B cell (primary cell): ENCODE measurements around the gene EVC. TPM values are rescaled to one million over a fixed set of nuclear protein-coding genes. Genes with fewer than 3 reads are reported as not detected.

ENCODE experiments used
- ATAC-seq: fragments of 200-7000 bp; cut with Tn5 transposase; one replicate; pipeline ENCODE4 v1.10.0; 2021; ENCODE audit warnings: low read depth, mild to moderate bottlenecking, moderate number of reproducible peaks, moderate library complexity
- CTCF ChIA-PET: fragments of 350-600 bp; sonication (Branson Sonifier 250); formaldehyde crosslinking; loops from one replicate; lab custom pipeline; 2021; ENCODE audit warnings: antibody characterized with exemption, inconsistent platforms; lab: Charles Lee
- POLR2A ChIA-PET: fragments of 350-600 bp; sonication (Branson Sonifier 250); formaldehyde crosslinking; loops from one replicate; lab custom pipeline; 2021; ENCODE audit warnings: antibody characterized with exemption; lab: Charles Lee
- DNase-seq: peaks from one replicate; pipeline ENCODE4 v3.0.0; 2013
- H2AFZ ChIP-seq: 2 replicates; pipeline ENCODE4 v1.6.1; 2012; ENCODE audit warnings: mild to moderate bottlenecking, low read depth, low read length; ENCODE audit not compliant: insufficient read depth, poor library complexity, severe bottlenecking
- H3K27ac ChIP-seq, 2 donors: 1 replicate in 1 of 2; 2 replicates in 1 of 2; pipeline ENCODE4 v1.5.1; 2012 to 2013; ENCODE audit warnings: low read length in 2 of 2, mild to moderate bottlenecking in 2 of 2, moderate library complexity in 1 of 2
- H3K27me3 ChIP-seq, 4 experiments: fragments of 200-600 bp in 1 of 4; sonication (generic) in 1 of 4; replicated peaks in 1 of 4; 1 replicate in 2 of 4; 2 replicates in 2 of 4; pipeline versions ENCODE4 v1.6.1 to v1.7.0; 2013 to 2016; ENCODE audit warnings: low read length in 3 of 4, mild to moderate bottlenecking in 2 of 4, mixed read lengths in 1 of 4, moderate library complexity in 1 of 4; ENCODE audit not compliant: insufficient read depth in 4 of 4, control insufficient read depth in 3 of 4; ENCODE audit errors: control extremely low read depth in 1 of 4
- H3K36me3 ChIP-seq, 2 experiments: replicated peaks in 1 of 2; 1 replicate in 1 of 2; 2 replicates in 1 of 2; pipeline versions ENCODE4 v1.6.1 to v1.7.1; 2013; ENCODE audit warnings: low read length in 1 of 2; ENCODE audit not compliant: insufficient read depth in 2 of 2, control insufficient read depth in 1 of 2; ENCODE audit errors: control extremely low read depth in 1 of 2, extremely low read depth in 1 of 2
- H3K4me1 ChIP-seq, 2 donors: fragments of 200-600 bp in 1 of 2; sonication (generic) in 1 of 2; 1 replicate in 1 of 2; 2 replicates in 1 of 2; pipeline versions ENCODE4 v1.5.1 to v1.6.1; 2013 to 2017; ENCODE audit warnings: low read length in 2 of 2; ENCODE audit not compliant: control insufficient read depth in 2 of 2, insufficient read depth in 2 of 2
- H3K4me2 ChIP-seq: replicated peaks from 2 replicates; pipeline ENCODE3; 2012; ENCODE audit warnings: mild to moderate bottlenecking, low read depth, low read length; ENCODE audit not compliant: poor library complexity, severe bottlenecking
- H3K4me3 ChIP-seq, 5 experiments: fragments of 200-600 bp in 1 of 5; sonication (generic) in 1 of 5; 1 replicate in 3 of 5; 2 replicates in 2 of 5; pipeline versions ENCODE4 v1.5.1 to v1.7.0; 2011 to 2016; ENCODE audit warnings: low read length in 4 of 5, mild to moderate bottlenecking in 4 of 5, low read depth in 2 of 5, control low read depth in 1 of 5, moderate library complexity in 1 of 5; ENCODE audit not compliant: insufficient read depth in 1 of 5; ENCODE audit errors: control extremely low read depth in 1 of 5, extremely low read depth in 1 of 5
- H3K79me2 ChIP-seq: fragments of 200-600 bp; sonication (generic); one replicate; pipeline ENCODE4 v1.6.0; 2016; ENCODE audit warnings: low read length; ENCODE audit not compliant: control insufficient read depth, insufficient read depth
- H3K9ac ChIP-seq: fragments of 200-600 bp; sonication (generic); 2 replicates; pipeline ENCODE4 v1.6.1; 2017; ENCODE audit warnings: mild to moderate bottlenecking, low read length, moderate library complexity
- H3K9me3 ChIP-seq, 3 donors: one replicate each; pipeline versions ENCODE4 v1.6.1 to v1.7.1; 2013; ENCODE audit warnings: low read length in 2 of 3; ENCODE audit not compliant: control insufficient read depth in 2 of 3, insufficient read depth in 1 of 3; ENCODE audit errors: control extremely low read depth in 1 of 3
- H4K20me1 ChIP-seq: 2 replicates; pipeline ENCODE4 v1.6.0; 2012; ENCODE audit warnings: mild to moderate bottlenecking, low read length; ENCODE audit not compliant: insufficient read depth, control insufficient read depth, poor library complexity, severe bottlenecking
- H3K27ac Mint-ChIP-seq: one replicate; pipeline ENCODE4 v1.8.0; 2021; ENCODE audit warnings: mixed read lengths
- H3K27me3 Mint-ChIP-seq: one replicate; pipeline ENCODE4 v1.8.0; 2021; ENCODE audit warnings: mixed read lengths
- H3K4me1 Mint-ChIP-seq: one replicate; pipeline ENCODE4 v1.8.0; 2021; ENCODE audit warnings: mixed read lengths
- H3K4me3 Mint-ChIP-seq: one replicate; pipeline ENCODE4 v1.8.0; 2021; ENCODE audit warnings: mixed read lengths
- H3K9me3 Mint-ChIP-seq: one replicate; pipeline ENCODE4 v1.8.0; 2022; ENCODE audit warnings: mixed read lengths; ENCODE audit not compliant: insufficient read depth
- EZH2 ChIP-seq: IDR thresholded peaks from 2 replicates; pipeline ENCODE4 v1.6.1; 2012; ENCODE audit warnings: borderline replicate concordance, low read depth, mild to moderate bottlenecking, moderate library complexity, low read length; ENCODE audit not compliant: insufficient read depth, poor library complexity, severe bottlenecking
- WGBS: methylation state at CpG from one replicate; pipeline ENCODE4 v1.1.5; 2013; ENCODE audit warnings: missing lambda C conversion rate; ENCODE audit not compliant: insufficient coverage; 5-methylcytosine and 5-hydroxymethylcytosine counted together
- intact Hi-C: fragments of 100-400 bp; cut with micrococcal nuclease; formaldehyde crosslinking; loops from one replicate; pipeline ENCODE4 v1.10.0; 2022
- polyA plus RNA-seq: library from polyadenylated mRNA; depleted of rRNA; stranded (reverse); fragments of >200 nt; gene quantifications from 2 replicates; pipeline ENCODE4 v1.2.3, GENCODE V29; 2012
- total RNA-seq, 2 donors: library from RNA; stranded (reverse); fragments of 120-200 nt in 1 of 2; gene quantifications; 1 replicate in 1 of 2; 2 replicates in 1 of 2; pipeline versions ENCODE4 v1.2.3 to v1.2.4, GENCODE V29; 2013 to 2022
- TF ChIP-seq, protein P1 (sequence below): fragments of 200-600 bp; IDR thresholded peaks from one replicate; pipeline ENCODE4 v1.8.0; 2022; ENCODE audit warnings: antibody characterized with exemption, mild to moderate bottlenecking

The EVC gene
- total and polyA plus RNA-seq, 2 donors (not counting 1 experiment from before 2014, with no cell fraction given): 1.5 TPM; not detected in 1

DNA sequence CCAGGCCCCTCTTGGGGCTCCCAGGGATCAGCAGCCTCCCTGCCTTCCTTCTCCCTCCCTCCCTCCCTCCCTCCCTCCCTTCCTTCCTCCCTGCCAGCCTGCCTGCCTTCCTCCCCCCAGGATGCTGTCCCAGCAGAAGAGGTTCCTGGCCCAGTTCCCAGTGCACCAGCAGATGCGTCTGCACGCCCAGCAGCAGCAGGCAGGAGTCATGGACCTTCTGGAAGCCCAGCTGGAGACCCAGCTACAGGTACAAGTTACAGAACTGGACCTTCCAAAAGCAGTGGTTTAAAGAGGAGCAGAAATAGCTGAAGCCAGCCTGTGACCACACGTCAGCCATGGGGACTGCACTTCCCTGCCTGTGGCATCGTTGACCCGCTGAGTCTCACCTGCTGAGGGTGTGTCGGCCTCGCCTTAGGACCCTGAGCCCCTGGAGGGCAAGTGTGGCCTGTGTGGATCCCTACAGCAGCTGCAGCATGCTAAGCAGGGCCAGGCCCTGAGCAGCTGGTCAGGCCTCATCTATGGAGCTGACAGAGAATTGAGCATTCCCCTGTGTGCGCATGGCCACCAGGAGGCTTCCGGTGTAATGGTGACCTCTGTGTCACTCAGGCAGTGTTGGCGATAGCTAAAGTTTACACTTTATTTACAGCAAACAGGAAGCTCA is 97.2 kb downstream of the EVC start:
- Histone ChIP-seq H3K9me3 (peaks cover 0 to 8% (median 0%) of the 10 kb centered on the region in 3 donors), H3K4me1 (no peaks in the 10 kb centered on the region), H3K27me3 (no peaks in the 10 kb centered on the region), H2AFZ (no peak overlapping the region), H3K79me2 (no peaks in the 10 kb centered on the region), H4K20me1 (no peaks in the 10 kb centered on the region), H3K4me3 (no peak overlapping the region), H3K9ac (no peak overlapping the region), H3K27ac (no peak overlapping the region), H3K4me2 (no peak overlapping the region), H3K36me3 (no peaks in the 10 kb centered on the region)
- ChIA-PET CTCF (no interaction called here), POLR2A (no interaction called here)
- Mint-ChIP-seq H3K27me3 (no peaks in the 10 kb centered on the region), H3K4me1 (no peaks in the 10 kb centered on the region), H3K27ac (no peak overlapping the region), H3K4me3 (no peak overlapping the region), H3K9me3 (no peaks in the 10 kb centered on the region)
- WGBS: 80% methylated on average over 7 of the region's 10 CpGs
- no peak for DNase-seq
- TF ChIP-seq EZH2: no peak
- TF ChIP-seq, protein P1, sequence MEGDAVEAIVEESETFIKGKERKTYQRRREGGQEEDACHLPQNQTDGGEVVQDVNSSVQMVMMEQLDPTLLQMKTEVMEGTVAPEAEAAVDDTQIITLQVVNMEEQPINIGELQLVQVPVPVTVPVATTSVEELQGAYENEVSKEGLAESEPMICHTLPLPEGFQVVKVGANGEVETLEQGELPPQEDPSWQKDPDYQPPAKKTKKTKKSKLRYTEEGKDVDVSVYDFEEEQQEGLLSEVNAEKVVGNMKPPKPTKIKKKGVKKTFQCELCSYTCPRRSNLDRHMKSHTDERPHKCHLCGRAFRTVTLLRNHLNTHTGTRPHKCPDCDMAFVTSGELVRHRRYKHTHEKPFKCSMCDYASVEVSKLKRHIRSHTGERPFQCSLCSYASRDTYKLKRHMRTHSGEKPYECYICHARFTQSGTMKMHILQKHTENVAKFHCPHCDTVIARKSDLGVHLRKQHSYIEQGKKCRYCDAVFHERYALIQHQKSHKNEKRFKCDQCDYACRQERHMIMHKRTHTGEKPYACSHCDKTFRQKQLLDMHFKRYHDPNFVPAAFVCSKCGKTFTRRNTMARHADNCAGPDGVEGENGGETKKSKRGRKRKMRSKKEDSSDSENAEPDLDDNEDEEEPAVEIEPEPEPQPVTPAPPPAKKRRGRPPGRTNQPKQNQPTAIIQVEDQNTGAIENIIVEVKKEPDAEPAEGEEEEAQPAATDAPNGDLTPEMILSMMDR: no peak
- intact Hi-C loops: no loop called here
- ATAC-seq: no peak

DNA sequence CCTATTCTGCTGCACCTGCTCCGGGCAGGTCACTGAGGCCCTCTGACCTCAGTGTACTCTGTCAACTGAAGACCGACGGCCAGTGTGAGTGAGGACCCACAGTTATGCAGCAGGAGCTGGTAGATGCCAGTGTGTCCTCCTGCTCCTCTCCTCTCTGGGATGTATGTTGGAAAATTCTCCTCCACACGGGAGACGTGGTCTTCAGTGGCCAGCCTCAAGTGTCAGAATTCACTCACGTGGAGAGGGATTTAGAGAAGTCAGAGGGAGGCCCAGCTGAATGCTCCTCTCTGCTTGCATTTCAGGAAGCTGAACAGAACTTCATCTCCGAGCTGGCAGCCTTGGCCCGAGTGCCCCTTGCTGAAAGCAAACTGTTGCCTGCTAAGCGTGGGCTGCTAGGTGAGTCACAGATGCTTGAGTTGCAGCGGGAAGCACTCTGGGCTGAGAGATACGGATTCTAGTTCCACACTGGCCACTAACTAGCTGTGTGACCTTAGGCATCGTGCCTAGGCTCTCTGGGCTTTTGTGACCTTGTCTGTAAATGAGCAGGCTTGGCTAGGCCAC is 98.3 kb downstream of the EVC start:
- DNase-seq (no peak), ATAC-seq (no peak)
- Histone ChIP-seq H3K9ac (no peak overlapping the region), H3K4me2 (no peak overlapping the region), H3K27me3 (no peaks in the 10 kb centered on the region), H4K20me1 (no peaks in the 10 kb centered on the region), H3K4me1 (no peaks in the 10 kb centered on the region), H3K27ac (no peak overlapping the region), H2AFZ (no peak overlapping the region), H3K79me2 (no peaks in the 10 kb centered on the region), H3K36me3 (no peaks in the 10 kb centered on the region), H3K9me3 (peaks cover 0 to 8% (median 0%) of the 10 kb centered on the region in 3 donors), H3K4me3 (no peak overlapping the region)
- H3K4me3 Mint-ChIP-seq: no peak overlapping the region
- intact Hi-C loops: no loop called here
- ChIA-PET POLR2A (no interaction called here), CTCF (no interaction called here)
- no peaks in the 10 kb centered on the region for H3K9me3 Mint-ChIP-seq
- H3K27ac Mint-ChIP-seq: no peak overlapping the region
- H3K27me3 Mint-ChIP-seq: no peaks in the 10 kb centered on the region
- TF ChIP-seq, protein P1: no peak
- TF ChIP-seq EZH2: no peak
- no peaks in the 10 kb centered on the region for H3K4me1 Mint-ChIP-seq
- 91% methylated on average over 11 of the region's 12 CpGs for WGBS
